Neutrophil (primary cell): Measurements from ENCODE around the gene TMEM273.

Experiments
- H3K27ac ChIP-seq: fragments of 200-600 bp; sonication (generic); 2 replicates; pipeline ENCODE4 v1.5.1; 2016; ENCODE audit warnings: mild to moderate bottlenecking, moderate library complexity
- H3K27me3 ChIP-seq: fragments of 200-600 bp; sonication (generic); 2 replicates; pipeline ENCODE4 v1.6.0; 2016; ENCODE audit warnings: mild to moderate bottlenecking
- H3K36me3 ChIP-seq: fragments of 200-600 bp; sonication (generic); 2 replicates; pipeline ENCODE4 v1.5.1; 2017
- H3K4me1 ChIP-seq, 2 experiments: fragments of 200-600 bp in 1 of 2; sonication (generic) in 1 of 2; 1 replicate in 1 of 2; 2 replicates in 1 of 2; pipeline versions ENCODE4 v1.5.1 to v1.6.1; 2013 to 2016; ENCODE audit warnings: low read depth in 1 of 2, low read length in 1 of 2, mild to moderate bottlenecking in 1 of 2, moderate library complexity in 1 of 2; ENCODE audit not compliant: control insufficient read depth in 1 of 2, insufficient read depth in 1 of 2
- H3K4me3 ChIP-seq, 2 experiments: fragments of 200-600 bp in 1 of 2; sonication (generic) in 1 of 2; 1 replicate in 1 of 2; 2 replicates in 1 of 2; pipeline ENCODE4 v1.5.1; 2013 to 2016; ENCODE audit warnings: low read depth in 1 of 2, low read length in 1 of 2, mild to moderate bottlenecking in 1 of 2, moderate library complexity in 1 of 2
- H3K9me3 ChIP-seq: fragments of 200-600 bp; sonication (generic); 2 replicates; pipeline ENCODE4 v1.5.1; 2016
- CTCF ChIP-seq: fragments of 200-600 bp; sonication (generic); IDR thresholded peaks from 2 replicates; pipeline ENCODE4 v1.5.1; 2016; ENCODE audit warnings: antibody characterized with exemption

TMEM273 gene

GRCh38 chr10:49222170-49222569 is 34.0 kb upstream of the TMEM273 start:
- Histone ChIP-seq H3K36me3 (no peaks in the 10 kb centered on the region), H3K27ac (no peak overlapping the region), H3K9me3 (no peaks in the 10 kb centered on the region), H3K4me1 (no peaks in the 10 kb centered on the region), H3K27me3 (no peaks in the 10 kb centered on the region), H3K4me3 (no peak overlapping the region)
- no peak for TF ChIP-seq CTCF

GRCh38 chr10:49220679-49221078 is 32.5 kb upstream of the TMEM273 start:
- TF ChIP-seq CTCF, result no peak
- Histone ChIP-seq H3K27me3 (no peaks in the 10 kb centered on the region), H3K36me3 (no peaks in the 10 kb centered on the region), H3K9me3 (no peaks in the 10 kb centered on the region), H3K27ac (no peak overlapping the region), H3K4me3 (no peak overlapping the region), H3K4me1 (no peaks in the 10 kb centered on the region)

- H3K4me3 ChIP-seq, result no peak overlapping the region
- no peaks in the 10 kb centered on the region for H3K4me1 ChIP-seq
- no peaks in the 10 kb centered on the region for H3K27me3 ChIP-seq
- H3K9me3 ChIP-seq, result no peaks in the 10 kb centered on the region
- no peaks in the 10 kb centered on the region for H3K36me3 ChIP-seq
- TF ChIP-seq CTCF, result no peak
- H3K27ac ChIP-seq, result no peak overlapping the region
Observed at GRCh38 chr10:49220031-49220430, 31.8 kb upstream of the TMEM273 start.

- no peak for TF ChIP-seq CTCF
- H3K27me3 ChIP-seq, result no peaks in the 10 kb centered on the region
- no peaks in the 10 kb centered on the region for H3K9me3 ChIP-seq
- no peaks in the 10 kb centered on the region for H3K4me1 ChIP-seq
- H3K36me3 ChIP-seq, result no peaks in the 10 kb centered on the region
- H3K27ac ChIP-seq, result no peak overlapping the region
- no peak overlapping the region for H3K4me3 ChIP-seq
Observed at GRCh38 chr10:49219248-49219647, 31.1 kb upstream of the TMEM273 start.

- Histone ChIP-seq H3K9me3 (no peaks in the 10 kb centered on the region), H3K27me3 (no peaks in the 10 kb centered on the region), H3K27ac (no peak overlapping the region), H3K4me3 (no peak overlapping the region), H3K36me3 (no peaks in the 10 kb centered on the region), H3K4me1 (no peaks in the 10 kb centered on the region)
- no peak for TF ChIP-seq CTCF
Observed at GRCh38 chr10:49218480-49218879, 30.3 kb upstream of the TMEM273 start.

GRCh38 chr10:49217645-49218044 is 29.5 kb upstream of the TMEM273 start:
- H3K4me3 ChIP-seq, result no peak overlapping the region
- no peak for TF ChIP-seq CTCF
- no peak overlapping the region for H3K27ac ChIP-seq
- H3K36me3 ChIP-seq, result no peaks in the 10 kb centered on the region
- no peaks in the 10 kb centered on the region for H3K4me1 ChIP-seq
- H3K27me3 ChIP-seq, result no peaks in the 10 kb centered on the region
- no peaks in the 10 kb centered on the region for H3K9me3 ChIP-seq
